Fibroblast of lung (primary cell): Measurements from ENCODE around the gene DEDD2. TPM values are rescaled to one million over a fixed set of nuclear protein-coding genes. Genes with fewer than 3 reads are reported as not detected.

Experiments
- DNase-seq, 2 donors: peaks; one replicate each; pipeline versions ENCODE4 v3.0.0 to v3.0.0-alpha.2; 2010; ENCODE audit warnings: low read depth in 2 of 2
- H2AFZ ChIP-seq: 2 replicates; pipeline ENCODE4 v1.5.1; 2012; ENCODE audit warnings: low read length, control low read depth, inconsistent platforms
- H3K27ac ChIP-seq: 2 replicates; pipeline ENCODE4 v1.5.1; 2011; ENCODE audit warnings: low read length, control low read depth; ENCODE audit not compliant: insufficient read depth
- H3K27me3 ChIP-seq: 2 replicates; pipeline ENCODE4 v1.5.1; 2011; ENCODE audit warnings: mild to moderate bottlenecking, low read length; ENCODE audit not compliant: control insufficient read depth, insufficient read depth
- H3K36me3 ChIP-seq: 2 replicates; pipeline ENCODE4 v1.5.1; 2011; ENCODE audit warnings: low read length; ENCODE audit not compliant: control insufficient read depth, insufficient read depth
- H3K4me1 ChIP-seq: 2 replicates; pipeline ENCODE4 v1.5.1; 2011; ENCODE audit warnings: low read length; ENCODE audit not compliant: control insufficient read depth, insufficient read depth; ENCODE audit errors: extremely low read depth
- H3K4me2 ChIP-seq: 2 replicates; pipeline ENCODE4 v1.5.1; 2011; ENCODE audit warnings: low read length, control low read depth; ENCODE audit not compliant: insufficient read depth; ENCODE audit errors: extremely low read depth
- H3K4me3 ChIP-seq, 4 experiments: fragments of 200-600 bp in 1 of 4; sonication (generic) in 1 of 4; replicated peaks in 1 of 4; 2 replicates each; pipeline ENCODE4 v1.5.1; 2011 to 2016; ENCODE audit warnings: low read length in 4 of 4, low read depth in 3 of 4, mild to moderate bottlenecking in 3 of 4, control low read depth in 2 of 4, inconsistent platforms in 1 of 4, mixed read lengths in 1 of 4; ENCODE audit not compliant: insufficient read depth in 1 of 4; ENCODE audit errors: control extremely low read depth in 1 of 4
- H3K79me2 ChIP-seq: 2 replicates; pipeline ENCODE4 v1.5.1; 2012; ENCODE audit warnings: mild to moderate bottlenecking, low read length, inconsistent platforms; ENCODE audit not compliant: control insufficient read depth, insufficient read depth
- H3K9ac ChIP-seq: 2 replicates; pipeline ENCODE4 v1.5.1; 2011; ENCODE audit warnings: mild to moderate bottlenecking, low read length, control low read depth; ENCODE audit not compliant: insufficient read depth
- H3K9me3 ChIP-seq: 2 replicates; pipeline ENCODE4 v1.5.1; 2012; ENCODE audit warnings: low read depth, low read length; ENCODE audit not compliant: control insufficient read depth, insufficient read depth
- H4K20me1 ChIP-seq: 2 replicates; pipeline ENCODE4 v1.5.1; 2011; ENCODE audit warnings: low read length; ENCODE audit not compliant: control insufficient read depth, insufficient read depth; ENCODE audit errors: extremely low read depth
- EZH2 ChIP-seq: IDR thresholded peaks from 2 replicates; pipeline ENCODE4 v1.5.1; 2012; ENCODE audit warnings: low read length, control low read depth, mild to moderate bottlenecking; ENCODE audit errors: missing control alignments
- polyA plus RNA-seq, 2 donors: library from polyadenylated mRNA; depleted of rRNA in 1 of 2; stranded (reverse) in 1 of 2; unstranded in 1 of 2; fragments of >200 nt; gene quantifications; 2 replicates each; pipeline ENCODE4 v1.2.1, GENCODE V29; 2011 to 2012; ENCODE audit warnings: missing spikeins in 1 of 2
- total RNA-seq: library from RNA; depleted of rRNA; stranded (reverse); fragments of >200 nt; gene quantifications from 2 replicates; pipeline ENCODE4 v1.2.1, GENCODE V29; 2014
- TF ChIP-seq, protein P1 (sequence below), 2 donors: IDR thresholded peaks in 1 of 2; conservative IDR thresholded peaks in 1 of 2; 1 replicate in 1 of 2; 2 replicates in 1 of 2; pipeline ENCODE4 v1.5.1; 2011 to 2012; ENCODE audit warnings: low read length in 2 of 2, control low read depth in 1 of 2, inconsistent platforms in 1 of 2, low read depth in 1 of 2, mild to moderate bottlenecking in 1 of 2

Gene DEDD2
- total and polyA plus RNA-seq, 2 donors (not counting 1 experiment from before 2014, with no cell fraction given), result 10.0 to 17.8 TPM

DNA sequence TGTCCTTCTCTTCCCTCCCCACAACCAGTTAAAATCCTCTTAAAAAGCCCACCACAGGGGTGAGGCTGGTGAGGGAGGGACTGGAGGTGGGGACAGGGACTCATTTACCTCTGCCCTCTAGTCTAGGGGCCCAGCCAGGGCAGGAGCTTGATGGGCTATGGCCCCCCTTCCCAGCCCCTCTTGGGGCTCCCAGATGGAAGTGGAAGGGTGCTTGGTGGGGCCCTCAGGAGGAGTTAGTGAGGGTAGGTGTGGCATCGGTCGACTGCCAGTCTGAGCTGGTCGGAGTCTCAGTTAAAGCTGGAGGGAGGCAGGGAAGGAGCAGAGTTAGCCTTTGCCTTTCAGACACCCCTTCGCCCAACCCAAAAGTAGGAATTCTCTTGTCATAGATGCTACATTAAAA lies 13.1 kb upstream of the DEDD2 start:
- H3K36me3 ChIP-seq, result peaks cover 51% of the 10 kb centered on the region
- no peak overlapping the region for H3K9ac ChIP-seq
- no peak overlapping the region for H2AFZ ChIP-seq
- H3K27ac ChIP-seq, result no peak overlapping the region
- H3K4me1 ChIP-seq, result no peaks in the 10 kb centered on the region
- H4K20me1 ChIP-seq, result no peaks in the 10 kb centered on the region
- H3K4me3 ChIP-seq, result no peak overlapping the region
- DNase-seq, result no peak
- H3K4me2 ChIP-seq, result no peak overlapping the region
- no peaks in the 10 kb centered on the region for H3K27me3 ChIP-seq
- TF ChIP-seq, protein P1, sequence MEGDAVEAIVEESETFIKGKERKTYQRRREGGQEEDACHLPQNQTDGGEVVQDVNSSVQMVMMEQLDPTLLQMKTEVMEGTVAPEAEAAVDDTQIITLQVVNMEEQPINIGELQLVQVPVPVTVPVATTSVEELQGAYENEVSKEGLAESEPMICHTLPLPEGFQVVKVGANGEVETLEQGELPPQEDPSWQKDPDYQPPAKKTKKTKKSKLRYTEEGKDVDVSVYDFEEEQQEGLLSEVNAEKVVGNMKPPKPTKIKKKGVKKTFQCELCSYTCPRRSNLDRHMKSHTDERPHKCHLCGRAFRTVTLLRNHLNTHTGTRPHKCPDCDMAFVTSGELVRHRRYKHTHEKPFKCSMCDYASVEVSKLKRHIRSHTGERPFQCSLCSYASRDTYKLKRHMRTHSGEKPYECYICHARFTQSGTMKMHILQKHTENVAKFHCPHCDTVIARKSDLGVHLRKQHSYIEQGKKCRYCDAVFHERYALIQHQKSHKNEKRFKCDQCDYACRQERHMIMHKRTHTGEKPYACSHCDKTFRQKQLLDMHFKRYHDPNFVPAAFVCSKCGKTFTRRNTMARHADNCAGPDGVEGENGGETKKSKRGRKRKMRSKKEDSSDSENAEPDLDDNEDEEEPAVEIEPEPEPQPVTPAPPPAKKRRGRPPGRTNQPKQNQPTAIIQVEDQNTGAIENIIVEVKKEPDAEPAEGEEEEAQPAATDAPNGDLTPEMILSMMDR (conservative IDR thresholded peaks at IDR 0.05 in 1 of 2, IDR thresholded peaks at IDR 0.05 in 1 of 2; ENCODE audit: low read depth in 1 of 2, low read length in 2 of 2), result no peak
- no peak for TF ChIP-seq EZH2
- H3K9me3 ChIP-seq, result no peaks in the 10 kb centered on the region
- peaks cover 12% of the 10 kb centered on the region for H3K79me2 ChIP-seq

DNA sequence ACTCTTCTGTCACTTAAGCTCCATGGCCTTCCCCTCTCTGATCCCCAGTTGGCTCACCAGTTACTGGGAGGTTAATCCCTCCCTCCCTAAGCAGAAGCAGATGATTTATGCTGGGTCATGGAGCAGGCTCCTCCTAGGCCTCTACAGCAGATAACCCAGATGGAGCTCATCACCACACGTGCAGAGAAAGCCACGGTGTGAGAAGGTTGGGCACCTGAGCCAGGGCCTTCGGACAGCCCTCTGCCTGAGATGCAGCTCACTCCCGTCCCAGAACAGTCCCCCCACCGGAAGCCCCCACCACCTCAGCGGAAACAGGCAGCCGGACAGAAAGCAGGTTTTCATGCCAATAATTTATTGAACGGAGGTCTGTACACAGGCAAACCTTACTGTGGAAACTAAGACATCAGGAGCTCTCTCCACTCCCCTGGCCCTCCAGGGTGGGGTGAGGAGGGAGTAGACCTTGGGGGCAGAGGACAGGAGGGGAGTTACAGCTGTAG lies 12.4 kb upstream of the DEDD2 start:
- Histone ChIP-seq H3K27me3 (no peaks in the 10 kb centered on the region), H3K9me3 (no peaks in the 10 kb centered on the region), H3K4me1 (no peaks in the 10 kb centered on the region), H3K36me3 (peaks cover 53% of the 10 kb centered on the region), H3K4me3 (no peak overlapping the region), H3K9ac (no peak overlapping the region), H3K79me2 (peaks cover 15% of the 10 kb centered on the region), H4K20me1 (no peaks in the 10 kb centered on the region), H2AFZ (no peak overlapping the region), H3K4me2 (no peak overlapping the region), H3K27ac (peak overlapping the region; percentile 51)
- no peak for DNase-seq
- TF ChIP-seq, protein P1 (conservative IDR thresholded peaks at IDR 0.05 in 1 of 2, IDR thresholded peaks at IDR 0.05 in 1 of 2; ENCODE audit: low read depth in 1 of 2, low read length in 2 of 2), result no peak
- TF ChIP-seq EZH2, result no peak

DNA sequence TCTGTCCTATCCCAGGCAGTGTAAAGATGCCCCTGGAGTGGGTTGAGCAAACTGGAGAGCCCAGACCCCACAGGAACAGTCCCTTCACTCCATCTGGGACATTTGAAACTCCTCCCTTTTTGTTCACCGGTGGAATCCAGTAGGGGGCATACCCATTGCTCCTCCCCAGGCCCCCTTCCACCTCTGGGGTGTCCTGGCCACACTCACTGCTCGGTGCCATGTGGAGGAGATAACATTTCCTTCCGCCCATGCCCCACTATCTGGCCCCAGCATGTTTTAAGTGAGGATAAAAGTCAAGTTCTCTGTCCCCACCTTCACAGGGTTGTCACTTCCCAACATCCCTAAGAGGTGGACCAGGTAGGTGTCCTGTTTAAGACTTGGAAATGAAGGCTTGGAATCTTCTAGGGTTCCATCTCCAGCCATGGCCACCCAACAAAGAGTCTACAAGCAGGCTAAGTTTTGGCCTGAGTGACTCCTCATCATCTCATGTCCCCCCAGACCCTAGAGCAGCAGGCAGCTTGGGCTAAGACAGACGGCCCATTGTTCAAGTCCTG lies 11.9 kb upstream of the DEDD2 start:
- no peak for DNase-seq
- Histone ChIP-seq H2AFZ (no peak overlapping the region), H3K36me3 (peaks cover 56% of the 10 kb centered on the region), H3K27ac (peak overlapping the region; percentile 51), H3K4me1 (no peaks in the 10 kb centered on the region), H3K4me3 (no peak overlapping the region), H3K9me3 (no peaks in the 10 kb centered on the region), H4K20me1 (no peaks in the 10 kb centered on the region), H3K79me2 (peaks cover 20% of the 10 kb centered on the region), H3K4me2 (no peak overlapping the region), H3K27me3 (no peaks in the 10 kb centered on the region), H3K9ac (no peak overlapping the region)
- no peak for TF ChIP-seq EZH2
- TF ChIP-seq, protein P1 (conservative IDR thresholded peaks at IDR 0.05 in 1 of 2, IDR thresholded peaks at IDR 0.05 in 1 of 2; ENCODE audit: low read depth in 1 of 2, low read length in 2 of 2), result no peak
